H1 (cell line): ENCODE data around the gene KDM8. TPM values are rescaled to one million over a fixed set of nuclear protein-coding genes. Genes with fewer than 3 reads are reported as not detected.

ENCODE experiments used
- CTCF ChIA-PET: fragments of 300-600 bp; sonication (Branson Sonifier 250); formaldehyde crosslinking; loops from one replicate; lab custom pipeline; 2021; ENCODE audit not compliant: partially characterized antibody; lab: Charles Lee
- POLR2A ChIA-PET: fragments of 300-600 bp; sonication (Branson Sonifier 250); formaldehyde crosslinking; loops from one replicate; lab custom pipeline; 2021; ENCODE audit warnings: inconsistent platforms; ENCODE audit not compliant: partially characterized antibody; lab: Charles Lee
- DNase-seq, 2 experiments: peaks; one replicate each; pipeline versions ENCODE4 v3.0.0 to v3.0.0-alpha.2; 2010 to 2022; ENCODE audit warnings: low spot score in 2 of 2, low read depth in 1 of 2, mixed read lengths in 1 of 2
- FAIRE-seq: peaks from 2 replicates; lab custom pipeline; 2011; peaks lifted over from hg19 to GRCh38; lab: Jason Lieb, UNC
- H2AFZ ChIP-seq: 2 replicates; pipeline ENCODE4 v1.8.1; 2012; ENCODE audit warnings: low read length, inconsistent platforms
- H2AK5ac ChIP-seq: 2 replicates; pipeline ENCODE4 v1.6.1; 2013; ENCODE audit warnings: low read depth, low read length
- H2BK120ac ChIP-seq: replicated peaks from 2 replicates; pipeline ENCODE3; 2013; ENCODE audit warnings: low read depth, low read length, inconsistent platforms
- H2BK12ac ChIP-seq: 2 replicates; pipeline ENCODE4 v1.6.1; 2013; ENCODE audit warnings: low read depth, low read length
- H2BK15ac ChIP-seq: 2 replicates; pipeline ENCODE4 v1.6.1; 2013; ENCODE audit warnings: low read length
- H2BK20ac ChIP-seq: 2 replicates; pipeline ENCODE4 v1.6.1; 2013; ENCODE audit warnings: low read length
- H2BK5ac ChIP-seq: 2 replicates; pipeline ENCODE4 v1.6.1; 2013; ENCODE audit warnings: low read depth, low read length
- H3K14ac ChIP-seq: 2 replicates; pipeline ENCODE4 v1.6.1; 2013; ENCODE audit warnings: inconsistent platforms; ENCODE audit not compliant: insufficient read length
- H3K18ac ChIP-seq: 2 replicates; pipeline ENCODE4 v1.6.1; 2013; ENCODE audit warnings: low read length; ENCODE audit errors: extremely low read depth
- H3K23ac ChIP-seq: 2 replicates; pipeline ENCODE4 v1.6.1; 2013; ENCODE audit warnings: inconsistent platforms; ENCODE audit not compliant: insufficient read length
- H3K23me2 ChIP-seq: 2 replicates; pipeline ENCODE4 v1.6.1; 2013; ENCODE audit warnings: low read depth, low read length
- H3K27ac ChIP-seq: 2 replicates; pipeline ENCODE4 v1.6.1; 2011; ENCODE audit warnings: low read depth, low read length, inconsistent platforms
- H3K27me3 ChIP-seq, 4 experiments: replicated peaks in 1 of 4; 1 replicate in 1 of 4; 2 replicates in 3 of 4; pipeline versions ENCODE4 v1.6.1 to v1.8.1; 2011 to 2013; ENCODE audit warnings: low read length in 3 of 4, mild to moderate bottlenecking in 3 of 4, inconsistent platforms in 2 of 4, mixed read lengths in 2 of 4, moderate library complexity in 1 of 4; ENCODE audit not compliant: control insufficient read depth in 3 of 4, insufficient read depth in 3 of 4; ENCODE audit errors: extremely low read depth in 1 of 4
- H3K36me3 ChIP-seq, 4 experiments: 2 replicates each; pipeline versions ENCODE4 v1.6.1 to v1.8.1; 2011 to 2013; ENCODE audit warnings: mild to moderate bottlenecking in 4 of 4, low read length in 3 of 4, moderate library complexity in 2 of 4, control low read depth in 1 of 4, inconsistent platforms in 1 of 4; ENCODE audit not compliant: insufficient read depth in 4 of 4, control insufficient read depth in 2 of 4
- H3K4ac ChIP-seq: replicated peaks from 2 replicates; pipeline ENCODE3; 2013; ENCODE audit warnings: low read length, low read depth, mixed read lengths, inconsistent platforms; ENCODE audit not compliant: insufficient read length
- H3K4me1 ChIP-seq, 4 experiments: replicated peaks in 1 of 4; 1 replicate in 1 of 4; 2 replicates in 3 of 4; pipeline versions ENCODE4 v1.6.1 to v1.8.1; 2011 to 2013; ENCODE audit warnings: low read length in 3 of 4, inconsistent platforms in 2 of 4, mixed read lengths in 1 of 4; ENCODE audit not compliant: insufficient read depth in 4 of 4, control insufficient read depth in 3 of 4
- H3K4me2 ChIP-seq, 2 experiments: 2 replicates each; pipeline versions ENCODE4 v1.6.1 to v1.8.1; 2011 to 2013; ENCODE audit warnings: low read depth in 2 of 2, low read length in 2 of 2, control low read depth in 1 of 2, inconsistent platforms in 1 of 2, mild to moderate bottlenecking in 1 of 2; ENCODE audit not compliant: insufficient read depth in 1 of 2
- H3K4me3 ChIP-seq, 4 experiments: fragments of 200-600, 300-600 bp in 1 of 4; sonication (generic), shearing (Covaris generic), sonication (Bioruptor Twin) in 1 of 4; 2 replicates each; pipeline versions ENCODE4 v1.5.1 to v1.8.1; 2011 to 2016; ENCODE audit warnings: low read length in 4 of 4, low read depth in 3 of 4, control low read depth in 2 of 4, inconsistent platforms in 2 of 4, mild to moderate bottlenecking in 2 of 4, mixed read lengths in 1 of 4, moderate library complexity in 1 of 4; ENCODE audit not compliant: insufficient read depth in 2 of 4; ENCODE audit errors: extremely low read depth in 1 of 4
- H3K56ac ChIP-seq: replicated peaks from 2 replicates; pipeline ENCODE3; 2013; ENCODE audit warnings: low read depth, mild to moderate bottlenecking, mixed read lengths, low read length, inconsistent platforms; ENCODE audit not compliant: insufficient read length
- H3K79me1 ChIP-seq: 2 replicates; pipeline ENCODE4 v1.6.1; 2013; ENCODE audit warnings: low read depth, low read length, control low read depth
- H3K79me2 ChIP-seq, 2 experiments: 2 replicates each; pipeline versions ENCODE4 v1.6.1 to v1.8.1; 2012 to 2013; ENCODE audit warnings: low read length in 2 of 2, mild to moderate bottlenecking in 2 of 2, inconsistent platforms in 1 of 2; ENCODE audit not compliant: insufficient read depth in 2 of 2, control insufficient read depth in 1 of 2
- H3K9ac ChIP-seq, 4 experiments: replicated peaks in 1 of 4; 1 replicate in 1 of 4; 2 replicates in 3 of 4; pipeline versions ENCODE4 v1.6.1 to v1.8.1; 2011 to 2013; ENCODE audit warnings: low read depth in 3 of 4, low read length in 3 of 4, control low read depth in 2 of 4, mild to moderate bottlenecking in 2 of 4, moderate library complexity in 2 of 4, inconsistent platforms in 1 of 4; ENCODE audit errors: extremely low read depth in 1 of 4
- H3K9me3 ChIP-seq, 2 experiments: 2 replicates each; pipeline versions ENCODE4 v1.6.1 to v1.8.1; 2012 to 2013; ENCODE audit warnings: mild to moderate bottlenecking in 2 of 2, moderate library complexity in 2 of 2, control low read depth in 1 of 2, inconsistent platforms in 1 of 2, low read depth in 1 of 2, low read length in 1 of 2, mixed read lengths in 1 of 2; ENCODE audit not compliant: insufficient read depth in 2 of 2
- H4K20me1 ChIP-seq, 2 experiments: replicated peaks in 1 of 2; 2 replicates each; pipeline versions ENCODE3 to v1.8.1; 2011 to 2013; ENCODE audit warnings: inconsistent platforms in 2 of 2, low read length in 2 of 2, mild to moderate bottlenecking in 1 of 2; ENCODE audit not compliant: insufficient read depth in 2 of 2, control insufficient read depth in 1 of 2
- H4K5ac ChIP-seq: 2 replicates; pipeline ENCODE4 v1.6.1; 2013; ENCODE audit warnings: low read length, low read depth, mixed read lengths, inconsistent platforms; ENCODE audit not compliant: insufficient read length
- H4K8ac ChIP-seq: 2 replicates; pipeline ENCODE4 v1.8.0; 2013; ENCODE audit warnings: mild to moderate bottlenecking, moderate library complexity, low read length, inconsistent platforms; ENCODE audit not compliant: insufficient read depth; ENCODE audit errors: extremely low read depth
- H4K91ac ChIP-seq: replicated peaks from 2 replicates; pipeline ENCODE3; 2013; ENCODE audit warnings: low read length, mixed read lengths, inconsistent platforms; ENCODE audit not compliant: insufficient read length
- ATF3 ChIP-seq: IDR thresholded peaks from 2 replicates; pipeline ENCODE4 v1.6.1; 2011; ENCODE audit warnings: low read depth, mild to moderate bottlenecking, low read length; ENCODE audit not compliant: insufficient read depth
- BRCA1 ChIP-seq: IDR thresholded peaks from 2 replicates; pipeline ENCODE4 v1.6.1; 2012; ENCODE audit warnings: low read depth, low read length, improper control_type of control experiment
- EGR1 ChIP-seq: IDR thresholded peaks from 2 replicates; pipeline ENCODE4 v1.6.1; 2011; ENCODE audit warnings: low read depth, low read length, borderline replicate concordance
- MAX ChIP-seq: IDR thresholded peaks from 2 replicates; pipeline ENCODE4 v1.6.1; 2012; ENCODE audit warnings: inconsistent platforms
- POU5F1 ChIP-seq: IDR thresholded peaks from 2 replicates; pipeline ENCODE4 v1.6.1; 2011; ENCODE audit warnings: low read depth, mild to moderate bottlenecking, low read length, moderate library complexity
- RAD21 ChIP-seq, 2 experiments: IDR thresholded peaks in 1 of 2; conservative IDR thresholded peaks in 1 of 2; 2 replicates each; pipeline ENCODE4 v1.6.1; 2011; ENCODE audit warnings: low read depth in 2 of 2, low read length in 2 of 2, improper control_type of control experiment in 1 of 2, inconsistent platforms in 1 of 2, mild to moderate bottlenecking in 1 of 2, moderate library complexity in 1 of 2
- RBBP5 ChIP-seq: IDR thresholded peaks from 2 replicates; pipeline ENCODE4 v1.7.1; 2012; ENCODE audit warnings: low read depth, mild to moderate bottlenecking, inconsistent platforms, low read length, moderate library complexity, borderline replicate concordance
- TAF1 ChIP-seq: IDR thresholded peaks from 2 replicates; pipeline ENCODE4 v1.6.1; 2011; ENCODE audit warnings: mild to moderate bottlenecking, low read depth, low read length
- WGBS, 2 experiments: shearing (Covaris generic) in 1 of 2; methylation state at CpG; one replicate each; pipeline versions ENCODE4 v1.1.6 to v1.1.7; 2013 to 2015; ENCODE audit warnings: low lambda C conversion rate in 2 of 2, mixed read lengths in 2 of 2, inconsistent platforms in 1 of 2, low coverage in 1 of 2, missing lambda C conversion rate in 1 of 2; ENCODE audit not compliant: insufficient replicate concordance in 2 of 2, insufficient coverage in 1 of 2, insufficient read length in 1 of 2; ENCODE audit errors: extremely low coverage in 1 of 2, missing lambda C conversion rate in 1 of 2; 5-methylcytosine and 5-hydroxymethylcytosine counted together
- polyA plus RNA-seq, 7 experiments: library from polyadenylated mRNA; depleted of rRNA in 3 of 7; stranded (reverse) in 5 of 7; unstranded in 2 of 7; fragments of >200 nt in 5 of 7; fragments of 200-250 nt in 2 of 7; gene quantifications; 1 replicate in 5 of 7; 2 replicates in 1 of 7; 4 replicates in 1 of 7; pipeline versions ENCODE4 v1.2.1 to v1.2.3, GENCODE V29; 2011 to 2013; ENCODE audit warnings: missing spikeins in 2 of 7, mixed read lengths in 2 of 7
- total RNA-seq: library from RNA; stranded (reverse); fragmentation: NEBNext Ultra II Directional; extraction: Animal tissue kit (Norgen Biotek cat#: 25700); gene quantifications from 2 replicates; pipeline ENCODE4 v1.2.1, GENCODE V29; 2021

Gene KDM8
- total and polyA plus RNA-seq, 2 of the 8 experiments (the other 6 are each of a cell fraction or from before 2014, with no cell fraction given) = 10.3 to 12.8 TPM

GRCh38 chr16:27232901-27233625 is 29.7 kb downstream of the KDM8 start:
- H2AK5ac ChIP-seq = no peak overlapping the region
- 87% methylated on average over 13 of the region's 13 CpGs; no CpG with 5 or more reads in 1 of the 2 experiments for WGBS, 2 experiments
- H3K79me2 ChIP-seq = no peaks in the 10 kb centered on the region
- no peak overlapping the region for H3K4me3 ChIP-seq
- no peak overlapping the region for H3K23ac ChIP-seq
- no peak overlapping the region for H3K18ac ChIP-seq
- TF ChIP-seq POU5F1 (no peak), MAX (no peak), EGR1 (no peak), ATF3 (no peak), TAF1 (no peak), RAD21 (IDR thresholded peaks at IDR 0.05 in 1 of 2, conservative IDR thresholded peaks at IDR 0.05 in 1 of 2; ENCODE audit: low read depth in 2 of 2, low read length in 2 of 2) (no peak), BRCA1 (no peak), RBBP5 (no peak)
- no peak overlapping the region for H2BK15ac ChIP-seq
- CTCF ChIA-PET = interaction anchor here (0.7 to 17.4 kb wide), 11 partner anchors 8 to 218 kb away, joined by 3 to 241 read pairs (median 12); no protein-coding TSS in a partner anchor
- peaks cover 0 to 1% of the 10 kb centered on the region in 2 experiments for H4K20me1 ChIP-seq
- no peaks in the 10 kb centered on the region for H3K23me2 ChIP-seq
- H3K79me1 ChIP-seq = no peaks in the 10 kb centered on the region
- H3K4ac ChIP-seq = no peak overlapping the region
- H2BK5ac ChIP-seq = no peak overlapping the region
- no peak overlapping the region for H4K5ac ChIP-seq
- H3K14ac ChIP-seq = no peak overlapping the region
- 0 out of 8 replicates have a peak, but pooled peaks cover 0 to 3% (median 0%) of the 10 kb centered on the region in 4 experiments for H3K36me3 ChIP-seq
- no peak overlapping the region for H3K4me2 ChIP-seq
- H3K9me3 ChIP-seq = no peaks in the 10 kb centered on the region
- no peak overlapping the region for H3K56ac ChIP-seq
- no peak overlapping the region for H3K9ac ChIP-seq
- no peak overlapping the region for H2BK20ac ChIP-seq
- H2AFZ ChIP-seq = no peak overlapping the region
- POLR2A ChIA-PET = interaction anchor here (1.1 kb wide), 1 partner anchor 94 kb away, joined by 3 read pairs; no protein-coding TSS in a partner anchor
- no peak overlapping the region for H3K27ac ChIP-seq
- FAIRE-seq = no peak
- H3K4me1 ChIP-seq = no peaks in the 10 kb centered on the region; a peak in 1 of 7 replicates
- no peak overlapping the region for H4K8ac ChIP-seq
- no peak overlapping the region for H2BK120ac ChIP-seq
- H3K27me3 ChIP-seq = no peaks in the 10 kb centered on the region
- no peak overlapping the region for H4K91ac ChIP-seq
- DNase-seq = no peak
- H2BK12ac ChIP-seq = no peak overlapping the region
